Measurements from ENCODE around the gene PIK3R6. TPM values are rescaled to one million over a fixed set of nuclear protein-coding genes. Genes with fewer than 3 reads are reported as not detected.

Gene PIK3R6
- total and polyA plus RNA-seq, 10 of the 15 experiments (the other 5 are each of a cell fraction or from before 2014, with no cell fraction given) = 6.7 to 146 (median 68.2) TPM

DNA sequence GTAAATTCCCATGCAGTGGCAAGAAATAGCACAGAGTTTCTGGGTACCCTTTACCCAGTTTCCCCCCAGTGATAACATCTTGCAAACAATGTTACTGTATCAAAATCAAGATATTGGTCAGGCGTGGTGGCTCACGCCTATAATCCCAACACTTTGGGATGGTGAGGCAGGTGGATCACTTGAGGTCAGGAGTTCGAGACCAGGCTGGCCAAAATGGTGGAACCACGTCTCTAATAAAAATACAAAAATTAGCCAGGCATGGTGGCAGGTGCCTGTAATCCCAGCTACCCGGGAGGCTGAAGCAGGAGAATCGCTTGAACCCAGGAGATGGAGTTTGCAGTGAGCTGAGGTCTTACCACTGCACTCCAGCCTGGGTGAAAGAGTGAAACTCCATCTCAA is 11.3 kb downstream of the PIK3R6 start (continued):
- TF ChIP-seq, protein P1, sequence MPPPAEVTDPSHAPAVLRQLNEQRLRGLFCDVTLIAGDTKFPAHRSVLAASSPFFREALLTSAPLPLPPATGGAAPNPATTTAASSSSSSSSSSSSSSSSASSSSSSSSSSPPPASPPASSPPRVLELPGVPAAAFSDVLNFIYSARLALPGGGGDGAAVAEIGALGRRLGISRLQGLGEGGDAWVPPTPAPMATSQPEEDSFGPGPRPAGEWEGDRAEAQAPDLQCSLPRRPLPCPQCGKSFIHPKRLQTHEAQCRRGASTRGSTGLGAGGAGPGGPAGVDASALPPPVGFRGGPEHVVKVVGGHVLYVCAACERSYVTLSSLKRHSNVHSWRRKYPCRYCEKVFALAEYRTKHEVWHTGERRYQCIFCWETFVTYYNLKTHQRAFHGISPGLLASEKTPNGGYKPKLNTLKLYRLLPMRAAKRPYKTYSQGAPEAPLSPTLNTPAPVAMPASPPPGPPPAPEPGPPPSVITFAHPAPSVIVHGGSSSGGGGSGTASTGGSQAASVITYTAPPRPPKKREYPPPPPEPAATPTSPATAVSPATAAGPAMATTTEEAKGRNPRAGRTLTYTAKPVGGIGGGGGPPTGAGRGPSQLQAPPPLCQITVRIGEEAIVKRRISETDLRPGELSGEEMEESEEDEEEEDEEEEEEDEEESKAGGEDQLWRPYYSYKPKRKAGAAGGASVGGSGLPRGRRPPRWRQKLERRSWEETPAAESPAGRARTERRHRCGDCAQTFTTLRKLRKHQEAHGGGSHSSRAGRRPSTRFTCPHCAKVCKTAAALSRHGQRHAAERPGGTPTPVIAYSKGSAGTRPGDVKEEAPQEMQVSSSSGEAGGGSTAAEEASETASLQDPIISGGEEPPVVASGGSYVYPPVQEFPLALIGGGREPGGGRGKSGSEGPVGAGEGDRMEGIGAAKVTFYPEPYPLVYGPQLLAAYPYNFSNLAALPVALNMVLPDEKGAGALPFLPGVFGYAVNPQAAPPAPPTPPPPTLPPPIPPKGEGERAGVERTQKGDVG (CRISPR knock-in tag; IDR thresholded peaks at IDR 0.05) = 0 out of 2 replicates have a peak, but pooled peaks have one; percentile 41
- TF ChIP-seq TAF1 (IDR thresholded peaks at IDR 0.05; ENCODE audit: borderline replicate concordance, low read depth, low read length) = 0 out of 2 replicates have a peak, but pooled peaks have one; percentile 18
- TF ChIP-seq ZNF207 (IDR thresholded peaks at IDR 0.05; ENCODE audit: borderline replicate concordance) = 0 out of 2 replicates have a peak, but pooled peaks have one; percentile 5
- peak; percentile 32; the same call in 1 of the 2 replicates for TF ChIP-seq SMARCA5 (IDR thresholded peaks at IDR 0.05)
- peak; percentile 13; the same call in 1 of the 2 replicates for TF ChIP-seq SMAD5 (IDR thresholded peaks at IDR 0.05; ENCODE audit: low read depth)

DNA sequence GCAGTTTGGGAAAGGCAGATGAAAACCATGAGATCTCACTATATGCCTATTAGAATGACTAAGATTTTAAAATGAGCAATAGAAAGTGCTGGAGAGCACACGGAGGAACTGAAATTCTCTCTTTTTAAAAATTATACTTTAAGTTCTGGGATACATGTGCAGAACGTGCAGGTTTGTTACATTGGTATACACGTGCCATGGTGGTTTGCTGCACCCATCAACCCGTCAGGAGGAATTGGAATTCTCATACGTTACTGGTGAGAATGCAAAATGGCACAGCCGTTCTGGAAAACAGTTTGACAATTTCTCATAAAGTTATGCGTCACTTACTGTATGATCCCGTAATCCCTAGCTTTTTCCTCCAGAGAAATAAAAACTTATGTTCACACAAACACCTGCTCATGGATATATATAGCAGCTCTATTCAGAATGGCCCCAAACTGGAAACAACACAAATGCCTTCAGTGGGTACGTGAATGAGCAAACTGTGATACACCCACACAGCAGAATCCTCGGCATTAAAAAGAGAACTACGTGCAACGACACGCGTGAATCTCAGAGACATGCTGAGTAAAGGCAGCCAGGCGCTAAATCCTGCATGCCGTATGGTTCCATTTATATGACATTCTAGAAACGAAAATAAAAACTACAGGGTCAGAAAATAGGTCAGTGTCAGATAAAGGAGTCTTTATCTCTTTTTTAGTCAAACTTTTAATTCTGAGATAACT is 11.8 kb downstream of the PIK3R6 start:
- peaks cover 73% of the 10 kb centered on the region for H3K79me2 ChIP-seq (ENCODE audit: control insufficient read depth, insufficient read depth, low read length)
- intact Hi-C loops (cut with micrococcal nuclease; ENCODE audit: unreplicated experiment) = loop anchor here (1.0 to 5.0 kb wide), 2 partner anchors 84 to 102 kb away; no protein-coding TSS in a partner anchor
- BruUV-seq (replicated peaks) = TSS peak; percentile 36
- in situ Hi-C loops (cut with MboI) = loop anchor here (5.0 kb wide), 1 partner anchor 102 kb away; no protein-coding TSS in a partner anchor
- peaks cover 2% of the 10 kb centered on the region; the same call in 2 of the 3 replicates for H3K9me3 ChIP-seq (replicated peaks; ENCODE audit: control insufficient read depth, insufficient read depth, low read length)
- ChIA-PET SMC1A (ENCODE audit: uncharacterized antibody, unreplicated experiment) (interaction anchor here (0.9 to 5.1 kb wide), 9 partner anchors 10 to 103 kb away, joined by 3 to 64 read pairs (median 6); partner anchors contain the start of gene PIK3R6), POLR2A (interaction anchor here (0.6 to 6.2 kb wide), 7 partner anchors 8 to 101 kb away, joined by 4 to 74 read pairs (median 8); partner anchors contain the start of gene PIK3R6), RAD21 (ENCODE audit: unreplicated experiment) (interaction anchor here (2.0 to 4.6 kb wide), 4 partner anchors 10 to 108 kb away, joined by 12 to 92 read pairs (median 31); partner anchors contain the start of gene PIK3R6), CTCF (interaction anchor here (1.1 to 2.0 kb wide), 5 partner anchors 12 to 102 kb away, joined by 3 to 10 read pairs (median 4); partner anchors contain the start of gene PIK3R6)
- peak overlapping the region; percentile 99 for H3K27ac ChIP-seq (ENCODE audit: control insufficient read depth, insufficient read depth)
- H2AFZ ChIP-seq (ENCODE audit: control insufficient read depth, low read depth, low read length) = no peak overlapping the region
- peak overlapping the region; percentile 57; the same call in 1 of the 2 replicates for H3K4me3 ChIP-seq
- peaks cover 69% of the 10 kb centered on the region for H3K4me1 ChIP-seq (ENCODE audit: control insufficient read depth, insufficient read depth, low read length)
- ATAC-seq (peak; percentile 57), FAIRE-seq (peak; percentile 65), DNase-seq (ENCODE audit: low read depth, low spot score) (peak; percentile 97)
- peak overlapping the region; percentile 78 for H3K9ac ChIP-seq (ENCODE audit: control insufficient read depth, insufficient read depth, low read length)
- H3K4me2 ChIP-seq (ENCODE audit: control insufficient read depth, insufficient read depth) = peak overlapping the region; percentile 61; the same call in 1 of the 2 replicates
- 1% methylated on average over 17 of the region's 17 CpGs for WGBS (ENCODE audit: insufficient coverage, insufficient replicate concordance, low lambda C conversion rate, missing lambda C conversion rate)
- peaks cover 4 to 18% of the 10 kb centered on the region in 2 experiments for H3K36me3 ChIP-seq (ENCODE audit: control insufficient read depth in 2 of 2, insufficient read depth in 2 of 2, low read length in 1 of 2)
- H3K27me3 ChIP-seq (replicated peaks in 1 of 2; ENCODE audit: control insufficient read depth in 2 of 2, insufficient read depth in 2 of 2, low read length in 1 of 2) = no peaks in the 10 kb centered on the region
- H4K20me1 ChIP-seq (ENCODE audit: control insufficient read depth, insufficient read depth) = no peaks in the 10 kb centered on the region
- TF ChIP-seq, protein P2, sequence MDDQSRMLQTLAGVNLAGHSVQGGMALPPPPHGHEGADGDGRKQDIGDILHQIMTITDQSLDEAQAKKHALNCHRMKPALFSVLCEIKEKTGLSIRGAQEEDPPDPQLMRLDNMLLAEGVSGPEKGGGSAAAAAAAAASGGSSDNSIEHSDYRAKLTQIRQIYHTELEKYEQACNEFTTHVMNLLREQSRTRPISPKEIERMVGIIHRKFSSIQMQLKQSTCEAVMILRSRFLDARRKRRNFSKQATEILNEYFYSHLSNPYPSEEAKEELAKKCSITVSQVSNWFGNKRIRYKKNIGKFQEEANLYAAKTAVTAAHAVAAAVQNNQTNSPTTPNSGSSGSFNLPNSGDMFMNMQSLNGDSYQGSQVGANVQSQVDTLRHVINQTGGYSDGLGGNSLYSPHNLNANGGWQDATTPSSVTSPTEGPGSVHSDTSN (IDR thresholded peaks at IDR 0.05; ENCODE audit: insufficient replicate concordance, low read depth, low read length) = no peak
- no peak for TF ChIP-seq TARDBP (IDR thresholded peaks at IDR 0.05; ENCODE audit: borderline replicate concordance)
- peak; percentile 33 for TF ChIP-seq SP1 (IDR thresholded peaks at IDR 0.05; ENCODE audit: low read depth, low read length)
- TF ChIP-seq JUND (IDR thresholded peaks at IDR 0.05; ENCODE audit: low read depth, low read length) = peak; percentile 59; the same call in 1 of the 2 replicates
- peak; percentile 79 for TF ChIP-seq TCF7 (IDR thresholded peaks at IDR 0.05; ENCODE audit: borderline replicate concordance)
- TF ChIP-seq ZNF384 (IDR thresholded peaks at IDR 0.05; ENCODE audit: borderline replicate concordance, low read depth, low read length) = no peak
- no peak for TF ChIP-seq ESRRA (IDR thresholded peaks at IDR 0.05; ENCODE audit: low read length)
- no peak for TF ChIP-seq REST (IDR thresholded peaks at IDR 0.05; ENCODE audit: low read depth, low read length)

Data from GM12878 (cell line).